B cell (primary cell): ENCODE results near the gene TAGLN3. TPM values are rescaled to one million over a fixed set of nuclear protein-coding genes. Genes with fewer than 3 reads are reported as not detected.

Experiments used
- ATAC-seq: fragments of 200-7000 bp; cut with Tn5 transposase; one replicate; pipeline ENCODE4 v1.10.0; 2021; ENCODE audit warnings: low read depth, mild to moderate bottlenecking, moderate number of reproducible peaks, moderate library complexity
- CTCF ChIA-PET: fragments of 350-600 bp; sonication (Branson Sonifier 250); formaldehyde crosslinking; loops from one replicate; lab custom pipeline; 2021; ENCODE audit warnings: antibody characterized with exemption, inconsistent platforms; lab: Charles Lee
- POLR2A ChIA-PET: fragments of 350-600 bp; sonication (Branson Sonifier 250); formaldehyde crosslinking; loops from one replicate; lab custom pipeline; 2021; ENCODE audit warnings: antibody characterized with exemption; lab: Charles Lee
- DNase-seq: peaks from one replicate; pipeline ENCODE4 v3.0.0; 2013
- H2AFZ ChIP-seq: 2 replicates; pipeline ENCODE4 v1.6.1; 2012; ENCODE audit warnings: mild to moderate bottlenecking, low read depth, low read length; ENCODE audit not compliant: insufficient read depth, poor library complexity, severe bottlenecking
- H3K27ac ChIP-seq, 2 donors: 1 replicate in 1 of 2; 2 replicates in 1 of 2; pipeline ENCODE4 v1.5.1; 2012 to 2013; ENCODE audit warnings: low read length in 2 of 2, mild to moderate bottlenecking in 2 of 2, moderate library complexity in 1 of 2
- H3K27me3 ChIP-seq, 4 experiments: fragments of 200-600 bp in 1 of 4; sonication (generic) in 1 of 4; replicated peaks in 1 of 4; 1 replicate in 2 of 4; 2 replicates in 2 of 4; pipeline versions ENCODE4 v1.6.1 to v1.7.0; 2013 to 2016; ENCODE audit warnings: low read length in 3 of 4, mild to moderate bottlenecking in 2 of 4, mixed read lengths in 1 of 4, moderate library complexity in 1 of 4; ENCODE audit not compliant: insufficient read depth in 4 of 4, control insufficient read depth in 3 of 4; ENCODE audit errors: control extremely low read depth in 1 of 4
- H3K36me3 ChIP-seq, 2 experiments: replicated peaks in 1 of 2; 1 replicate in 1 of 2; 2 replicates in 1 of 2; pipeline versions ENCODE4 v1.6.1 to v1.7.1; 2013; ENCODE audit warnings: low read length in 1 of 2; ENCODE audit not compliant: insufficient read depth in 2 of 2, control insufficient read depth in 1 of 2; ENCODE audit errors: control extremely low read depth in 1 of 2, extremely low read depth in 1 of 2
- H3K4me1 ChIP-seq, 2 donors: fragments of 200-600 bp in 1 of 2; sonication (generic) in 1 of 2; 1 replicate in 1 of 2; 2 replicates in 1 of 2; pipeline versions ENCODE4 v1.5.1 to v1.6.1; 2013 to 2017; ENCODE audit warnings: low read length in 2 of 2; ENCODE audit not compliant: control insufficient read depth in 2 of 2, insufficient read depth in 2 of 2
- H3K4me2 ChIP-seq: replicated peaks from 2 replicates; pipeline ENCODE3; 2012; ENCODE audit warnings: mild to moderate bottlenecking, low read depth, low read length; ENCODE audit not compliant: poor library complexity, severe bottlenecking
- H3K4me3 ChIP-seq, 5 experiments: fragments of 200-600 bp in 1 of 5; sonication (generic) in 1 of 5; 1 replicate in 3 of 5; 2 replicates in 2 of 5; pipeline versions ENCODE4 v1.5.1 to v1.7.0; 2011 to 2016; ENCODE audit warnings: low read length in 4 of 5, mild to moderate bottlenecking in 4 of 5, low read depth in 2 of 5, control low read depth in 1 of 5, moderate library complexity in 1 of 5; ENCODE audit not compliant: insufficient read depth in 1 of 5; ENCODE audit errors: control extremely low read depth in 1 of 5, extremely low read depth in 1 of 5
- H3K79me2 ChIP-seq: fragments of 200-600 bp; sonication (generic); one replicate; pipeline ENCODE4 v1.6.0; 2016; ENCODE audit warnings: low read length; ENCODE audit not compliant: control insufficient read depth, insufficient read depth
- H3K9ac ChIP-seq: fragments of 200-600 bp; sonication (generic); 2 replicates; pipeline ENCODE4 v1.6.1; 2017; ENCODE audit warnings: mild to moderate bottlenecking, low read length, moderate library complexity
- H3K9me3 ChIP-seq, 3 donors: one replicate each; pipeline versions ENCODE4 v1.6.1 to v1.7.1; 2013; ENCODE audit warnings: low read length in 2 of 3; ENCODE audit not compliant: control insufficient read depth in 2 of 3, insufficient read depth in 1 of 3; ENCODE audit errors: control extremely low read depth in 1 of 3
- H4K20me1 ChIP-seq: 2 replicates; pipeline ENCODE4 v1.6.0; 2012; ENCODE audit warnings: mild to moderate bottlenecking, low read length; ENCODE audit not compliant: insufficient read depth, control insufficient read depth, poor library complexity, severe bottlenecking
- H3K27ac Mint-ChIP-seq: one replicate; pipeline ENCODE4 v1.8.0; 2021; ENCODE audit warnings: mixed read lengths
- H3K27me3 Mint-ChIP-seq: one replicate; pipeline ENCODE4 v1.8.0; 2021; ENCODE audit warnings: mixed read lengths
- H3K4me1 Mint-ChIP-seq: one replicate; pipeline ENCODE4 v1.8.0; 2021; ENCODE audit warnings: mixed read lengths
- H3K4me3 Mint-ChIP-seq: one replicate; pipeline ENCODE4 v1.8.0; 2021; ENCODE audit warnings: mixed read lengths
- H3K9me3 Mint-ChIP-seq: one replicate; pipeline ENCODE4 v1.8.0; 2022; ENCODE audit warnings: mixed read lengths; ENCODE audit not compliant: insufficient read depth
- CTCF ChIP-seq: fragments of 200-600 bp; IDR thresholded peaks from one replicate; pipeline ENCODE4 v1.8.0; 2022; ENCODE audit warnings: antibody characterized with exemption, mild to moderate bottlenecking
- EZH2 ChIP-seq: IDR thresholded peaks from 2 replicates; pipeline ENCODE4 v1.6.1; 2012; ENCODE audit warnings: borderline replicate concordance, low read depth, mild to moderate bottlenecking, moderate library complexity, low read length; ENCODE audit not compliant: insufficient read depth, poor library complexity, severe bottlenecking
- WGBS: methylation state at CpG from one replicate; pipeline ENCODE4 v1.1.5; 2013; ENCODE audit warnings: missing lambda C conversion rate; ENCODE audit not compliant: insufficient coverage; 5-methylcytosine and 5-hydroxymethylcytosine counted together
- intact Hi-C: fragments of 100-400 bp; cut with micrococcal nuclease; formaldehyde crosslinking; loops from one replicate; pipeline ENCODE4 v1.10.0; 2022
- polyA plus RNA-seq: library from polyadenylated mRNA; depleted of rRNA; stranded (reverse); fragments of >200 nt; gene quantifications from 2 replicates; pipeline ENCODE4 v1.2.3, GENCODE V29; 2012
- total RNA-seq, 2 donors: library from RNA; stranded (reverse); fragments of 120-200 nt in 1 of 2; gene quantifications; 1 replicate in 1 of 2; 2 replicates in 1 of 2; pipeline versions ENCODE4 v1.2.3 to v1.2.4, GENCODE V29; 2013 to 2022

The TAGLN3 gene
- total and polyA plus RNA-seq, 2 donors (not counting 1 experiment from before 2014, with no cell fraction given), result not detected

- Histone ChIP-seq H3K9me3 (no peaks in the 10 kb centered on the region), H3K27me3 (no peaks in the 10 kb centered on the region), H4K20me1 (no peaks in the 10 kb centered on the region), H2AFZ (peak overlapping the region; percentile 3), H3K4me1 (peaks cover 0 to 3% of the 10 kb centered on the region in 2 donors), H3K4me3 (no peak overlapping the region), H3K4me2 (no peak overlapping the region), H3K79me2 (no peaks in the 10 kb centered on the region), H3K36me3 (no peaks in the 10 kb centered on the region), H3K27ac (no peak overlapping the region), H3K9ac (no peak overlapping the region)
- ATAC-seq (no peak), DNase-seq (no peak)
- TF ChIP-seq EZH2, result no peak
- TF ChIP-seq CTCF, result no peak
- ChIA-PET CTCF (interaction anchor here (0.7 to 4.8 kb wide), 3 partner anchors 20 to 295 kb away, joined by 3 to 81 read pairs (median 3); no protein-coding TSS in a partner anchor), POLR2A (no interaction called here)
- 42% methylated on average over 2 of the region's 3 CpGs for WGBS
- Mint-ChIP-seq H3K27ac (no peak overlapping the region), H3K4me1 (peaks cover 9% of the 10 kb centered on the region), H3K9me3 (no peaks in the 10 kb centered on the region), H3K27me3 (no peaks in the 10 kb centered on the region), H3K4me3 (no peak overlapping the region)
- intact Hi-C loops, result no loop called here
Observed at GRCh38 chr3:112010636-112011035, 11.9 kb downstream of the TAGLN3 start.

GRCh38 chr3:112011376-112011940 is 12.7 kb downstream of the TAGLN3 start:
- intact Hi-C loops, result no loop called here
- Histone ChIP-seq H3K27ac (no peak overlapping the region), H4K20me1 (no peaks in the 10 kb centered on the region), H3K4me1 (peaks cover 0 to 3% of the 10 kb centered on the region in 2 donors), H3K36me3 (no peaks in the 10 kb centered on the region), H2AFZ (no peak overlapping the region), H3K27me3 (no peaks in the 10 kb centered on the region), H3K79me2 (no peaks in the 10 kb centered on the region), H3K9me3 (no peaks in the 10 kb centered on the region), H3K4me2 (no peak overlapping the region), H3K4me3 (no peak overlapping the region), H3K9ac (no peak overlapping the region)
- CTCF ChIA-PET, result interaction anchor here (1.4 to 4.8 kb wide), 5 partner anchors 13 to 32 kb away, joined by 3 to 81 read pairs (median 10); no protein-coding TSS in a partner anchor
- Mint-ChIP-seq H3K9me3 (no peaks in the 10 kb centered on the region), H3K4me1 (peaks cover 9% of the 10 kb centered on the region), H3K27ac (no peak overlapping the region), H3K27me3 (no peaks in the 10 kb centered on the region), H3K4me3 (no peak overlapping the region)
- TF ChIP-seq EZH2 (no peak), CTCF (no peak)
- DNase-seq, result no peak
- 75% methylated on average over 4 of the region's 6 CpGs for WGBS
- POLR2A ChIA-PET, result no interaction called here
- ATAC-seq, result no peak
